Neural cell (in vitro differentiated cells): ENCODE measurements around the gene PTOV1.

Experiments
- EP300 ChIP-seq: fragments of 450-650 bp; conservative IDR thresholded peaks from 2 replicates; pipeline ENCODE4 v1.6.1; 2014; ENCODE audit warnings: antibody characterized with exemption, mild to moderate bottlenecking, moderate library complexity; ENCODE audit not compliant: poor library complexity, severe bottlenecking
- MXI1 ChIP-seq: fragments of 450-650 bp; conservative IDR thresholded peaks from 2 replicates; pipeline ENCODE4 v1.6.1; 2014; ENCODE audit warnings: antibody characterized with exemption, mild to moderate bottlenecking; ENCODE audit not compliant: poor library complexity, severe bottlenecking
- POLR2AphosphoS5 ChIP-seq: IDR thresholded peaks from 2 replicates; pipeline ENCODE4 v1.6.1; 2012
- TF ChIP-seq, protein P1 (sequence below): fragments of 450-650 bp; IDR thresholded peaks from 2 replicates; pipeline ENCODE4 v1.5.1; 2014; ENCODE audit warnings: antibody characterized with exemption, mild to moderate bottlenecking, moderate library complexity; ENCODE audit not compliant: poor library complexity, severe bottlenecking

DNA sequence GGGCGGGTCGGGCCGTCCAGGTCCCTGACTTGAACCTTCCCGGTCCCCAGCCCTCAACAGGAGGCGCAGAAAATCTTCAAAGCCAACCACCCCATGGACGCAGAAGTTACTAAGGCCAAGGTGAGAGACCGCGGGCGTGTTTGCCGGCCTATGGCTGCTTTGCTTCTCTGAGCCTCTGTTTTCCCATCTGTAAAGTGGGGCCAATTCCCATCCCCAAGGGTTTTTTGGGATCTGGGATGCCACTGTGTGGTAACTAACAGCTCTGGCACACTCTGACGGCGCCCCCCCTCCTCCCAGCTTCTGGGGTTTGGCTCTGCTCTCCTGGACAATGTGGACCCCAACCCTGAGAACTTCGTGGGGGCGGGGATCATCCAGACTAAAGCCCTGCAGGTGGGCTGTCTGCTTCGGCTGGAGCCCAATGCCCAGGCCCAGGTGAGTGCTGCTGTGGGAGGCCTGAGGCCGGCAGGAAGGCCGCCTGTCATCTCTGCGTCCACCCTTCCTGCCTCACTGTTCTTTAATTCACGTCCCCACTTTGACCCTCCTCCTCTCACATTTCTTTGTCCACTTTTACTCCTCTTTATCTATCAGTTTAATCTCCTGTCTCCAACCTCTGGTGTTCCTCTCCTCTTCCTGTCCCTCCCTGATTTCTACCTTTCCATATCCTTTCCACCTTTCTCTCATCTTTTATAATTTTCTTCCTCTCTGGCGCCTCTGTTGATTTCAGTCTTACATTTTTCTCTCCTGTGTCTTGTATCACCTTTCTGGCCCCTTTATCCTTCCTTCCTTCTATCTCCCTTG, 44.9 kb upstream of the PTOV1 start:
- no peak for TF ChIP-seq MXI1
- TF ChIP-seq, protein P1, sequence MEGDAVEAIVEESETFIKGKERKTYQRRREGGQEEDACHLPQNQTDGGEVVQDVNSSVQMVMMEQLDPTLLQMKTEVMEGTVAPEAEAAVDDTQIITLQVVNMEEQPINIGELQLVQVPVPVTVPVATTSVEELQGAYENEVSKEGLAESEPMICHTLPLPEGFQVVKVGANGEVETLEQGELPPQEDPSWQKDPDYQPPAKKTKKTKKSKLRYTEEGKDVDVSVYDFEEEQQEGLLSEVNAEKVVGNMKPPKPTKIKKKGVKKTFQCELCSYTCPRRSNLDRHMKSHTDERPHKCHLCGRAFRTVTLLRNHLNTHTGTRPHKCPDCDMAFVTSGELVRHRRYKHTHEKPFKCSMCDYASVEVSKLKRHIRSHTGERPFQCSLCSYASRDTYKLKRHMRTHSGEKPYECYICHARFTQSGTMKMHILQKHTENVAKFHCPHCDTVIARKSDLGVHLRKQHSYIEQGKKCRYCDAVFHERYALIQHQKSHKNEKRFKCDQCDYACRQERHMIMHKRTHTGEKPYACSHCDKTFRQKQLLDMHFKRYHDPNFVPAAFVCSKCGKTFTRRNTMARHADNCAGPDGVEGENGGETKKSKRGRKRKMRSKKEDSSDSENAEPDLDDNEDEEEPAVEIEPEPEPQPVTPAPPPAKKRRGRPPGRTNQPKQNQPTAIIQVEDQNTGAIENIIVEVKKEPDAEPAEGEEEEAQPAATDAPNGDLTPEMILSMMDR, result no peak
- no peak for TF ChIP-seq POLR2AphosphoS5
- no peak for TF ChIP-seq EP300
